ENCODE measurements around the gene ATE1.

ATE1 gene

GRCh38 chr10:121747163-121747775 is 180.6 kb downstream of the ATE1 start:
- no peak for DNase-seq (ENCODE audit: extremely low spot score)
- CTCF ChIA-PET = no interaction called here
- no peak for TF ChIP-seq SP1 (IDR thresholded peaks at IDR 0.05)
- no peak for TF ChIP-seq HDGF (IDR thresholded peaks at IDR 0.05; ENCODE audit: borderline replicate concordance)
- TF ChIP-seq TARDBP (IDR thresholded peaks at IDR 0.05) = no peak
- no peak for TF ChIP-seq ZNF384 (IDR thresholded peaks at IDR 0.05)
- TF ChIP-seq FOXM1 (IDR thresholded peaks at IDR 0.05; ENCODE audit: borderline replicate concordance) = no peak
- no peak for TF ChIP-seq LEF1 (IDR thresholded peaks at IDR 0.05; ENCODE audit: borderline replicate concordance)
- TF ChIP-seq ELF4 (IDR thresholded peaks at IDR 0.05) = no peak
- TF ChIP-seq ARNT (IDR thresholded peaks at IDR 0.05) = no peak
- no peak for TF ChIP-seq BHLHE40 (IDR thresholded peaks at IDR 0.05; ENCODE audit: borderline replicate concordance)
- no peak for TF ChIP-seq FOXK2 (IDR thresholded peaks at IDR 0.05)
- no peak for TF ChIP-seq CTBP1 (IDR thresholded peaks at IDR 0.05; ENCODE audit: borderline replicate concordance)
- TF ChIP-seq L3MBTL2 (conservative IDR thresholded peaks at IDR 0.05) = no peak
- no peak for TF ChIP-seq NFRKB (IDR thresholded peaks at IDR 0.05)
- TF ChIP-seq FOXA1 (IDR thresholded peaks at IDR 0.05) = no peak
- no peak for TF ChIP-seq SUZ12 (IDR thresholded peaks at IDR 0.05)
- POLR2A ChIA-PET = no interaction called here

GRCh38 chr10:121741248-121741792 is 186.5 kb downstream of the ATE1 start:
- TF ChIP-seq SP1 (IDR thresholded peaks at IDR 0.05) = no peak
- TF ChIP-seq CTBP1 (IDR thresholded peaks at IDR 0.05; ENCODE audit: borderline replicate concordance) = no peak
- no peak for TF ChIP-seq HDGF (IDR thresholded peaks at IDR 0.05; ENCODE audit: borderline replicate concordance)
- no peak for TF ChIP-seq PKNOX1 (IDR thresholded peaks at IDR 0.05)
- TF ChIP-seq TARDBP (IDR thresholded peaks at IDR 0.05) = no peak
- TF ChIP-seq FOXM1 (IDR thresholded peaks at IDR 0.05; ENCODE audit: borderline replicate concordance) = no peak
- no peak for TF ChIP-seq SUZ12 (IDR thresholded peaks at IDR 0.05)
- no peak for TF ChIP-seq BHLHE40 (IDR thresholded peaks at IDR 0.05; ENCODE audit: borderline replicate concordance)
- no peak for TF ChIP-seq NFRKB (IDR thresholded peaks at IDR 0.05)
- TF ChIP-seq FOXK2 (IDR thresholded peaks at IDR 0.05) = no peak
- no peak for TF ChIP-seq LEF1 (IDR thresholded peaks at IDR 0.05; ENCODE audit: borderline replicate concordance)
- TF ChIP-seq ELF4 (IDR thresholded peaks at IDR 0.05) = no peak
- TF ChIP-seq ZNF384 (IDR thresholded peaks at IDR 0.05) = no peak
- no peak for TF ChIP-seq FOXA1 (IDR thresholded peaks at IDR 0.05)
- no peak for TF ChIP-seq L3MBTL2 (conservative IDR thresholded peaks at IDR 0.05)
- no peak for TF ChIP-seq ARNT (IDR thresholded peaks at IDR 0.05)
- POLR2A ChIA-PET = no interaction called here
- CTCF ChIA-PET = interaction anchor here (0.7 kb wide), 1 partner anchor 10 kb away, joined by 3 read pairs; no protein-coding TSS in a partner anchor
- no peak for DNase-seq (ENCODE audit: extremely low spot score)

- ChIA-PET CTCF (no interaction called here), POLR2A (no interaction called here)
- TF ChIP-seq FOXA1 (IDR thresholded peaks at IDR 0.05) (no peak), ARNT (IDR thresholded peaks at IDR 0.05) (no peak), L3MBTL2 (conservative IDR thresholded peaks at IDR 0.05) (no peak), FOXK2 (IDR thresholded peaks at IDR 0.05) (no peak), HDGF (IDR thresholded peaks at IDR 0.05; ENCODE audit: borderline replicate concordance) (no peak), CTBP1 (IDR thresholded peaks at IDR 0.05; ENCODE audit: borderline replicate concordance) (no peak), ZNF384 (IDR thresholded peaks at IDR 0.05) (no peak), BHLHE40 (IDR thresholded peaks at IDR 0.05; ENCODE audit: borderline replicate concordance) (no peak), FOXM1 (IDR thresholded peaks at IDR 0.05; ENCODE audit: borderline replicate concordance) (no peak), LEF1 (IDR thresholded peaks at IDR 0.05; ENCODE audit: borderline replicate concordance) (no peak), PKNOX1 (IDR thresholded peaks at IDR 0.05) (no peak)
- no peak for DNase-seq (ENCODE audit: extremely low spot score)
Observed at GRCh38 chr10:121740069-121740468, 187.8 kb downstream of the ATE1 start.

- TF ChIP-seq CTBP1 (IDR thresholded peaks at IDR 0.05; ENCODE audit: borderline replicate concordance) (no peak), L3MBTL2 (conservative IDR thresholded peaks at IDR 0.05) (no peak), SUZ12 (IDR thresholded peaks at IDR 0.05) (no peak), FOXM1 (IDR thresholded peaks at IDR 0.05; ENCODE audit: borderline replicate concordance) (no peak), ARNT (IDR thresholded peaks at IDR 0.05) (no peak), LEF1 (IDR thresholded peaks at IDR 0.05; ENCODE audit: borderline replicate concordance) (no peak), TARDBP (IDR thresholded peaks at IDR 0.05) (no peak), FOXA1 (IDR thresholded peaks at IDR 0.05) (no peak), NFRKB (IDR thresholded peaks at IDR 0.05) (no peak), SP1 (IDR thresholded peaks at IDR 0.05) (no peak), ZNF384 (IDR thresholded peaks at IDR 0.05) (no peak), PKNOX1 (IDR thresholded peaks at IDR 0.05) (no peak), FOXK2 (IDR thresholded peaks at IDR 0.05) (no peak), ELF4 (IDR thresholded peaks at IDR 0.05) (no peak), HDGF (IDR thresholded peaks at IDR 0.05; ENCODE audit: borderline replicate concordance) (no peak), BHLHE40 (IDR thresholded peaks at IDR 0.05; ENCODE audit: borderline replicate concordance) (no peak)
- ChIA-PET CTCF (no interaction called here), POLR2A (no interaction called here)
- DNase-seq (ENCODE audit: extremely low spot score) = no peak
Observed at GRCh38 chr10:121739114-121739513, 188.7 kb downstream of the ATE1 start.

GRCh38 chr10:121736315-121737130 is 191.3 kb downstream of the ATE1 start:
- ChIA-PET POLR2A (no interaction called here), CTCF (interaction anchor here (0.8 to 1.1 kb wide), 2 partner anchors 136 to 150 kb away, joined by 3 to 5 read pairs; no protein-coding TSS in a partner anchor)
- no peak for TF ChIP-seq BHLHE40 (IDR thresholded peaks at IDR 0.05; ENCODE audit: borderline replicate concordance)
- TF ChIP-seq NFRKB (IDR thresholded peaks at IDR 0.05) = no peak
- no peak for TF ChIP-seq CTBP1 (IDR thresholded peaks at IDR 0.05; ENCODE audit: borderline replicate concordance)
- TF ChIP-seq SUZ12 (IDR thresholded peaks at IDR 0.05) = no peak
- no peak for TF ChIP-seq FOXM1 (IDR thresholded peaks at IDR 0.05; ENCODE audit: borderline replicate concordance)
- no peak for TF ChIP-seq ARNT (IDR thresholded peaks at IDR 0.05)
- no peak for TF ChIP-seq FOXK2 (IDR thresholded peaks at IDR 0.05)
- TF ChIP-seq PKNOX1 (IDR thresholded peaks at IDR 0.05) = no peak
- no peak for TF ChIP-seq L3MBTL2 (conservative IDR thresholded peaks at IDR 0.05)
- no peak for TF ChIP-seq ZNF384 (IDR thresholded peaks at IDR 0.05)
- no peak for TF ChIP-seq TARDBP (IDR thresholded peaks at IDR 0.05)
- no peak for TF ChIP-seq LEF1 (IDR thresholded peaks at IDR 0.05; ENCODE audit: borderline replicate concordance)
- TF ChIP-seq HDGF (IDR thresholded peaks at IDR 0.05; ENCODE audit: borderline replicate concordance) = no peak
- no peak for TF ChIP-seq ELF4 (IDR thresholded peaks at IDR 0.05)
- no peak for TF ChIP-seq SP1 (IDR thresholded peaks at IDR 0.05)
- TF ChIP-seq FOXA1 (IDR thresholded peaks at IDR 0.05) = no peak
- DNase-seq (ENCODE audit: extremely low spot score) = no peak

All from HEK293T (cell line).